ENCODE results near the gene ORAI3. TPM values are rescaled to one million over a fixed set of nuclear protein-coding genes. Genes with fewer than 3 reads are reported as not detected.

The ORAI3 gene
- total RNA-seq, 3 donors from 2014 or later = 20.0 to 40.5 (median 25.9) TPM

- H3K27ac ChIP-seq = no peak overlapping the region
- H3K36me3 ChIP-seq = no peaks in the 10 kb centered on the region
- H3K4me1 ChIP-seq = peaks cover 0 to 4% of the 10 kb centered on the region in 2 donors
- H3K9me3 ChIP-seq = no peaks in the 10 kb centered on the region
- no peak for DNase-seq (ENCODE audit: low spot score in 2 of 2)
- TF ChIP-seq POLR2A (IDR thresholded peaks at IDR 0.05) = no peak
- TF ChIP-seq, protein P1, sequence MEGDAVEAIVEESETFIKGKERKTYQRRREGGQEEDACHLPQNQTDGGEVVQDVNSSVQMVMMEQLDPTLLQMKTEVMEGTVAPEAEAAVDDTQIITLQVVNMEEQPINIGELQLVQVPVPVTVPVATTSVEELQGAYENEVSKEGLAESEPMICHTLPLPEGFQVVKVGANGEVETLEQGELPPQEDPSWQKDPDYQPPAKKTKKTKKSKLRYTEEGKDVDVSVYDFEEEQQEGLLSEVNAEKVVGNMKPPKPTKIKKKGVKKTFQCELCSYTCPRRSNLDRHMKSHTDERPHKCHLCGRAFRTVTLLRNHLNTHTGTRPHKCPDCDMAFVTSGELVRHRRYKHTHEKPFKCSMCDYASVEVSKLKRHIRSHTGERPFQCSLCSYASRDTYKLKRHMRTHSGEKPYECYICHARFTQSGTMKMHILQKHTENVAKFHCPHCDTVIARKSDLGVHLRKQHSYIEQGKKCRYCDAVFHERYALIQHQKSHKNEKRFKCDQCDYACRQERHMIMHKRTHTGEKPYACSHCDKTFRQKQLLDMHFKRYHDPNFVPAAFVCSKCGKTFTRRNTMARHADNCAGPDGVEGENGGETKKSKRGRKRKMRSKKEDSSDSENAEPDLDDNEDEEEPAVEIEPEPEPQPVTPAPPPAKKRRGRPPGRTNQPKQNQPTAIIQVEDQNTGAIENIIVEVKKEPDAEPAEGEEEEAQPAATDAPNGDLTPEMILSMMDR (IDR thresholded peaks at IDR 0.05) = no peak
- TF ChIP-seq POLR2AphosphoS5 (IDR thresholded peaks at IDR 0.05) = no peak
- intact Hi-C loops (cut with DNase I; ENCODE audit: low total_unique reads) = loop anchor here (10.0 kb wide), 1 partner anchor 62 kb away; no protein-coding TSS in a partner anchor
- no peaks in the 10 kb centered on the region for H3K27me3 ChIP-seq
- no peak overlapping the region for H3K4me3 ChIP-seq
Measured at GRCh38 chr16:30907064-30907463, 41.8 kb upstream of the ORAI3 start.

DNA sequence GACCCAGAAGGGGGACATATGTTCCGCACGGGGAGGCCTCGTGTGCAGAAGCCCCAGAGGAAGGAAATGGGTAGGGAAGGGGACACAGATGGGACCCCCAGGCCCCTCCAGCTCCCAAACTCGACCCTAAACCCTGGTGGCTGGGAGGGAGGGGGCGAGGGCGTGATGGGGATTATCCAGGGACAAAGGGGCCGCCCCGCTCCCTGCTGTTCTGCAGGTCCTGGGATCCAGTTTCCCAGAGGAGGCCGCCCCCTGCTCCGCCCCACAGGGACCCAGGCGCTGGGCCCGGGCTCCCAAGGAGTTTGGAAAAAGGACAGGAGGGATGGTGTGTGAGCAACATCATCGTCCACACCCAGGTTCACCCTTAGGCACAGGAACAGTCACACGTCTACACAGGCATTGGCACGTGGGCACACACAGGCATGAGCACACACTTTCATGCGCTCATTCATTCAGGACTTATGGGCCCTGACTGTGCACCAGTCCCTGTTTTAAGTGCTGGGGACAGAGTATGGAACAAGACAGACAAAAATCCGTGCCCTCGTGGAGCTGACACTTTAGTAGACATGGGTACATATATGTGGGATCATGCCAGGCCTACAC is 38.3 kb upstream of the ORAI3 start:
- intact Hi-C loops (cut with DNase I; ENCODE audit: low total_unique reads) = no loop called here
- no peak for TF ChIP-seq POLR2A (IDR thresholded peaks at IDR 0.05)
- TF ChIP-seq, protein P1 (IDR thresholded peaks at IDR 0.05) = no peak
- TF ChIP-seq POLR2AphosphoS5 (IDR thresholded peaks at IDR 0.05) = no peak
- no peaks in the 10 kb centered on the region for H3K27me3 ChIP-seq
- H3K4me1 ChIP-seq = no peaks in the 10 kb centered on the region
- H3K9me3 ChIP-seq = no peaks in the 10 kb centered on the region
- H3K27ac ChIP-seq = no peak overlapping the region
- no peak overlapping the region for H3K4me3 ChIP-seq
- no peaks in the 10 kb centered on the region for H3K36me3 ChIP-seq
- DNase-seq (ENCODE audit: low spot score in 2 of 2) = no peak

DNA sequence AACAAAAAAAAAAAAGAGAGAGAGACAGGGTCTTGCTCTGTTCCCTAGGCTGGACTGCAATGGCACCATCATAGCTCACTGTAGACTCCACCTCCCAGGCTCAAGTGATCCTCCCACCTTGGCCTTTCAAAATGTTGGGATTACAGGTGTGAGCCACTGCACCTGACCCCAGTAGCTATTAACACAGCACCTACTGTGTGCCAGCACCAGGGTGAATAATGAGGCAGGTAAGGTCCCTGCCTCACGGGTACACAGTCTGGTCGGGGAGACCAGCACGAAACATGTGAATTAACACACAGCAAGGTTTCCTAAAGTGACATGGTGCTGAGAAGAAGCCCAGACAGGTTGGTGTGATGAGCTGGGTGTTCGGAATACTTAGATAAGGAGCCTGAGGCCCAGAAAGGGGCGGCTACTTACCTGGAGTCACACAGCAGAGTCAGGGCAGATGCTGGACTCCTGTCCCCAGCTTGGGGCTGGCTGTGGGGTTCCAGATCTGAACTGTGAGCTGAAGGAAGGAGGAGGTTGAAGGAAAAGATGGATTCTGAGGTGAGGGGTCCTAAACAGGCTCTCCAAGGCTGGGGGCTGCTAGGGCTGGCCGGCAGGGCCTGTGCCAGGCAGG is 36.0 kb upstream of the ORAI3 start:
- DNase-seq (ENCODE audit: low spot score in 2 of 2) = no peak
- Histone ChIP-seq H3K27me3 (no peaks in the 10 kb centered on the region), H3K36me3 (no peaks in the 10 kb centered on the region), H3K4me3 (no peak overlapping the region), H3K4me1 (no peaks in the 10 kb centered on the region), H3K9me3 (no peaks in the 10 kb centered on the region), H3K27ac (no peak overlapping the region)
- intact Hi-C loops (cut with DNase I; ENCODE audit: low total_unique reads) = no loop called here
- TF ChIP-seq POLR2AphosphoS5 (IDR thresholded peaks at IDR 0.05) (no peak), POLR2A (IDR thresholded peaks at IDR 0.05) (no peak)
- TF ChIP-seq, protein P1 (IDR thresholded peaks at IDR 0.05) = no peak

- intact Hi-C loops (cut with DNase I; ENCODE audit: low total_unique reads) = no loop called here
- H3K4me3 ChIP-seq = no peak overlapping the region
- no peaks in the 10 kb centered on the region for H3K9me3 ChIP-seq
- H3K27me3 ChIP-seq = no peaks in the 10 kb centered on the region
- TF ChIP-seq POLR2AphosphoS5 (IDR thresholded peaks at IDR 0.05) = no peak
- no peak for TF ChIP-seq POLR2A (IDR thresholded peaks at IDR 0.05)
- TF ChIP-seq, protein P1 (IDR thresholded peaks at IDR 0.05) = no peak
- H3K27ac ChIP-seq = no peak overlapping the region
- DNase-seq (ENCODE audit: low spot score in 2 of 2) = no peak
- H3K36me3 ChIP-seq = no peaks in the 10 kb centered on the region
- no peaks in the 10 kb centered on the region for H3K4me1 ChIP-seq
Measured at GRCh38 chr16:30914830-30915229, 34.0 kb upstream of the ORAI3 start.

GRCh38 chr16:30918614-30919013 is 30.3 kb upstream of the ORAI3 start:
- Histone ChIP-seq H3K4me1 (no peaks in the 10 kb centered on the region), H3K27me3 (no peaks in the 10 kb centered on the region), H3K4me3 (no peak overlapping the region), H3K36me3 (no peaks in the 10 kb centered on the region), H3K9me3 (no peaks in the 10 kb centered on the region), H3K27ac (no peak overlapping the region)
- no peak for TF ChIP-seq POLR2AphosphoS5 (IDR thresholded peaks at IDR 0.05)
- no peak for TF ChIP-seq POLR2A (IDR thresholded peaks at IDR 0.05)
- TF ChIP-seq, protein P1 (IDR thresholded peaks at IDR 0.05) = no peak
- intact Hi-C loops (cut with DNase I; ENCODE audit: low total_unique reads) = no loop called here
- no peak for DNase-seq (ENCODE audit: low spot score in 2 of 2)

All from breast epithelium (tissue), 4 donors.